Measurements from ENCODE around the gene RMI1.

GRCh38 chr9:83964973-83965349 is 15.6 kb upstream of the RMI1 start:
- TF ChIP-seq CTCF (IDR thresholded peaks at IDR 0.05): no peak
- TF ChIP-seq EP300 (IDR thresholded peaks at IDR 0.05): no peak

All from tibial nerve (tissue), 4 donors.